SK-N-SH treated with all-trans-retinoic acid at 6 μM for 48 hours (cell line): Measurements from ENCODE around the gene NCAPG2.

Experiments
- ATAC-seq: fragments of 200-7000 bp; cut with Tn5 transposase; 3 replicates; pipeline ENCODE4 v1.9.1; 2020; ENCODE audit warnings: mild to moderate bottlenecking, moderate library complexity
- BACH2 ChIP-seq: fragments of 250-450 bp; sonication (Bioruptor Pico); IDR thresholded peaks from 2 replicates; pipeline ENCODE4 v1.9.0; 2021; ENCODE audit warnings: mild to moderate bottlenecking, borderline replicate concordance
- CSDC2 ChIP-seq: fragments of 250-450 bp; sonication (Bioruptor Pico); IDR thresholded peaks from 2 replicates; pipeline ENCODE4 v1.5.0; 2020; ENCODE audit warnings: mild to moderate bottlenecking, moderate library complexity
- ESRRG ChIP-seq: fragments of 250-450 bp; sonication (Bioruptor Pico); IDR thresholded peaks from 2 replicates; pipeline ENCODE4 v1.6.1; 2021; ENCODE audit warnings: mild to moderate bottlenecking
- GLIS3 ChIP-seq: fragments of 250-450 bp; sonication (Bioruptor Pico); IDR thresholded peaks from 2 replicates; pipeline ENCODE4 v1.5.0; 2020; ENCODE audit warnings: mild to moderate bottlenecking, moderate library complexity
- ISL1 ChIP-seq: fragments of 250-450 bp; sonication (Bioruptor Pico); IDR thresholded peaks from 2 replicates; pipeline ENCODE4 v2.1.2; 2022; ENCODE audit warnings: mild to moderate bottlenecking, moderate library complexity
- OSR1 ChIP-seq: fragments of 250-450 bp; sonication (Bioruptor Pico); IDR thresholded peaks from 2 replicates; pipeline ENCODE4 v1.8.0; 2022; ENCODE audit warnings: moderate library complexity, mild to moderate bottlenecking, inconsistent platforms
- PATZ1 ChIP-seq: fragments of 250-450 bp; sonication (Bioruptor Pico); IDR thresholded peaks from 2 replicates; pipeline ENCODE4 v1.8.0; 2020; ENCODE audit warnings: mild to moderate bottlenecking, moderate library complexity, borderline replicate concordance
- PPARA ChIP-seq: fragments of 250-450 bp; sonication (Bioruptor Pico); IDR thresholded peaks from 2 replicates; pipeline ENCODE4 v1.5.0; 2020; ENCODE audit warnings: mild to moderate bottlenecking, borderline replicate concordance
- RARB ChIP-seq: fragments of 250-450 bp; sonication (Bioruptor Pico); IDR thresholded peaks from 2 replicates; pipeline ENCODE4 v1.8.0; 2021; ENCODE audit warnings: mild to moderate bottlenecking, moderate library complexity
- TCF4 ChIP-seq: fragments of 250-450 bp; sonication (Bioruptor Pico); IDR thresholded peaks from 2 replicates; pipeline ENCODE4 v1.8.0; 2021; ENCODE audit warnings: mild to moderate bottlenecking, moderate library complexity, borderline replicate concordance
- TOX ChIP-seq: fragments of 250-450 bp; sonication (Bioruptor Pico); IDR thresholded peaks from 2 replicates; pipeline ENCODE4 v1.8.0; 2021; ENCODE audit warnings: mild to moderate bottlenecking, moderate library complexity, borderline replicate concordance
- TSHZ2 ChIP-seq: fragments of 250-450 bp; sonication (Bioruptor Pico); IDR thresholded peaks from 2 replicates; pipeline ENCODE4 v1.5.0; 2020; ENCODE audit warnings: mild to moderate bottlenecking, moderate library complexity
- ZC3H10 ChIP-seq: fragments of 250-450 bp; sonication (Bioruptor Pico); IDR thresholded peaks from 2 replicates; pipeline ENCODE4 v1.5.1; 2021; ENCODE audit warnings: mild to moderate bottlenecking, moderate library complexity
- ZFP3 ChIP-seq: fragments of 250-450 bp; sonication (Bioruptor Pico); IDR thresholded peaks from 2 replicates; pipeline ENCODE4 v1.5.0; 2020; ENCODE audit warnings: mild to moderate bottlenecking, moderate library complexity
- ZNF565 ChIP-seq: fragments of 450-650 bp; formaldehyde crosslinking; conservative IDR thresholded peaks from 2 replicates; pipeline ENCODE4 v1.5.0; 2020; ENCODE audit warnings: low read depth, mild to moderate bottlenecking, moderate library complexity
- ZNF70 ChIP-seq: fragments of 450-650 bp; formaldehyde crosslinking; IDR thresholded peaks from 2 replicates; pipeline ENCODE4 v1.5.0; 2020; ENCODE audit warnings: mild to moderate bottlenecking, moderate library complexity
- TF ChIP-seq, protein P1 (sequence below): fragments of 250-450 bp; sonication (Bioruptor Pico); IDR thresholded peaks from 2 replicates; pipeline ENCODE4 v1.8.0; 2021; ENCODE audit warnings: low read depth, mild to moderate bottlenecking, moderate library complexity, borderline replicate concordance
- TF ChIP-seq, protein P2 (sequence below): fragments of 250-450 bp; sonication (Bioruptor Pico); IDR thresholded peaks from 2 replicates; pipeline ENCODE4 v1.5.1; 2021; ENCODE audit warnings: mild to moderate bottlenecking, moderate library complexity

The NCAPG2 gene

DNA sequence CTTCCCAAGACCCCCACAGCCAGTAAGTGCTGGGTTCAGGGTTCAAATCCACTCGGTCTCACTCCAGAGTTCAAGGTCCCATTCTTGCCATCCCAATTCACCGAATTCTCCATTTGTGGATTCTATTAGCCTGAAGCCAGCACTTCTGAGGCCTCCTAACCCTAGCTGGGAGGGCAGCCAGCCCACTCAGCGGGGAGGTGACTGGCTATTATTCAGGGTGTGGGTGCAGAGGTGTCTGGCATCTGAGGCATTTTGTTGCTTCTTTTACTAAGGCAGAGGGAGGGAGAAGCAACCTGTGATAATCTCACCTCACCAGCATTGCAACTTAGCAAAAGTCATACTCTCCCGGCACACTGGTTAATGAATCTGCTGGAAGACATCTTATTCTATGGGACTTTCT, 108.3 kb downstream of the NCAPG2 start:
- TF ChIP-seq BACH2 (no peak), ZNF70 (CRISPR knock-in tag) (no peak), ZC3H10 (no peak), OSR1 (CRISPR knock-in tag) (no peak), ZFP3 (CRISPR knock-in tag) (no peak), TSHZ2 (CRISPR knock-in tag) (no peak), PATZ1 (CRISPR knock-in tag) (no peak)
- TF ChIP-seq, all 23 proteins: peak for 0

DNA sequence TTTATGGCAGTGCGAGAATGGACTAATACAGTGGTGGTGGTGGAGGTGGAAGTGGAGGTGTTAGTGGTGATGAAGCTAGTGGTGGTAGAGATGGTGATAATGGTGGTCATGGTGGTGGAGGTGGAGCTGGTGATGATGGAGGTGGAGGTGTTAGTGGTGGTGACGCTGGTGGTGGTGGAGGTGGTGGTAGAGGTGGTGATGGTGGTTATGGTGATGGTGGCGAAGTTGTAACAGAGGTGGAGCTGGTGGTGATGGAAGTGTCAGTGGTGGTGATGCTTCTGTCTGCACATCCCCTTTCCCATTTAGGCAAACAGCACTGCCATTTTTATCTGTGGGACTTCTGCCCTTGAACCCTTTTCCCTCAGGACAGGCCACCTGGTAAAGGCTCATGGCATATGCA, 109.5 kb downstream of the NCAPG2 start:
- no peak for TF ChIP-seq CSDC2 (CRISPR knock-in tag)
- no peak for TF ChIP-seq ZNF70 (CRISPR knock-in tag)
- TF ChIP-seq, protein P1, sequence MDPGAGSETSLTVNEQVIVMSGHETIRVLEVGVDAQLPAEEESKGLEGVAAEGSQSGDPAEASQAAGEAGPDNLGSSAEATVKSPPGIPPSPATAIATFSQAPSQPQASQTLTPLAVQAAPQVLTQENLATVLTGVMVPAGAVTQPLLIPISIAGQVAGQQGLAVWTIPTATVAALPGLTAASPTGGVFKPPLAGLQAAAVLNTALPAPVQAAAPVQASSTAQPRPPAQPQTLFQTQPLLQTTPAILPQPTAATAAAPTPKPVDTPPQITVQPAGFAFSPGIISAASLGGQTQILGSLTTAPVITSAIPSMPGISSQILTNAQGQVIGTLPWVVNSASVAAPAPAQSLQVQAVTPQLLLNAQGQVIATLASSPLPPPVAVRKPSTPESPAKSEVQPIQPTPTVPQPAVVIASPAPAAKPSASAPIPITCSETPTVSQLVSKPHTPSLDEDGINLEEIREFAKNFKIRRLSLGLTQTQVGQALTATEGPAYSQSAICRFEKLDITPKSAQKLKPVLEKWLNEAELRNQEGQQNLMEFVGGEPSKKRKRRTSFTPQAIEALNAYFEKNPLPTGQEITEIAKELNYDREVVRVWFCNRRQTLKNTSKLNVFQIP: no peak
- no peak for TF ChIP-seq ISL1 (CRISPR knock-in tag)
- no peak for TF ChIP-seq OSR1 (CRISPR knock-in tag)
- TF ChIP-seq PATZ1 (CRISPR knock-in tag): no peak
- TF ChIP-seq ZC3H10: no peak
- no peak for TF ChIP-seq TSHZ2 (CRISPR knock-in tag)
- TF ChIP-seq ZNF565 (CRISPR knock-in tag): no peak
- TF ChIP-seq TCF4: no peak
- ATAC-seq: peak; percentile 70; the same call in 1 of the 3 replicates

More for the DNA sequence above, 108.3 kb downstream of the NCAPG2 start:
- ATAC-seq: no peak

DNA sequence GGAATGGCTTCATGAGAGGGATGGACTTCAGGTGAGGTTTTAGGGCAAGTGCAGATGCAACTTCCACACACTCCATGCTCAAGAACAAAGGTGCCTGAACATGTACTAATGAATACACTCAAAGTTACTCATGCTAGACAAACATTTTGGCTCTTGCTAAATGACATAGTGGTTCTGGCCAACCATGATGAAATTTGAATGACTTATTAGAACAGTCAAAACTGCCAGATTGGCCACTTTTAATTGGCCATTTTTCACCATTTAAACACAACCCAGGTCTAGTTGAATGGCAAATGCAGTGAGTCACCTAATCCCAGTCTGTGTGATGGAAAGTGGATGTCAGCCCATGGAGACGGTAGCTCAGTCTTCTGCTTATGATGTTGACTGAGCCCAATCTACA, 112.1 kb downstream of the NCAPG2 start:
- no peak for TF ChIP-seq RARB
- TF ChIP-seq PATZ1 (CRISPR knock-in tag): no peak
- no peak for TF ChIP-seq ZC3H10
- TF ChIP-seq TCF4: no peak
- no peak for TF ChIP-seq CSDC2 (CRISPR knock-in tag)
- TF ChIP-seq PPARA: no peak
- no peak for TF ChIP-seq ZFP3 (CRISPR knock-in tag)
- TF ChIP-seq OSR1 (CRISPR knock-in tag): no peak
- TF ChIP-seq GLIS3 (CRISPR knock-in tag): no peak
- no peak for TF ChIP-seq ESRRG
- no peak for TF ChIP-seq TOX
- TF ChIP-seq, protein P2, sequence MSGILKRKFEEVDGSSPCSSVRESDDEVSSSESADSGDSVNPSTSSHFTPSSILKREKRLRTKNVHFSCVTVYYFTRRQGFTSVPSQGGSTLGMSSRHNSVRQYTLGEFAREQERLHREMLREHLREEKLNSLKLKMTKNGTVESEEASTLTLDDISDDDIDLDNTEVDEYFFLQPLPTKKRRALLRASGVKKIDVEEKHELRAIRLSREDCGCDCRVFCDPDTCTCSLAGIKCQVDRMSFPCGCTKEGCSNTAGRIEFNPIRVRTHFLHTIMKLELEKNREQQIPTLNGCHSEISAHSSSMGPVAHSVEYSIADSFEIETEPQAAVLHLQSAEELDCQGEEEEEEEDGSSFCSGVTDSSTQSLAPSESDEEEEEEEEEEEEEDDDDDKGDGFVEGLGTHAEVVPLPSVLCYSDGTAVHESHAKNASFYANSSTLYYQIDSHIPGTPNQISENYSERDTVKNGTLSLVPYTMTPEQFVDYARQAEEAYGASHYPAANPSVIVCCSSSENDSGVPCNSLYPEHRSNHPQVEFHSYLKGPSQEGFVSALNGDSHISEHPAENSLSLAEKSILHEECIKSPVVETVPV (CRISPR knock-in tag): no peak
- no peak for TF ChIP-seq ZNF565 (CRISPR knock-in tag)
- TF ChIP-seq TSHZ2 (CRISPR knock-in tag): no peak
- no peak for TF ChIP-seq ISL1 (CRISPR knock-in tag)
- TF ChIP-seq, all 23 proteins: peak for 0
- no peak for ATAC-seq
